RWPE1 (cell line): ENCODE results near the gene SLC2A11.
A peak's percentile ranks its signal among the peaks of the same experiment; 100 is the strongest.

Experiments used
- CTCF ChIA-PET: fragments of 350-600 bp; sonication (Branson Sonifier 250); formaldehyde crosslinking; extraction: SDS; loops from one replicate; lab custom pipeline; 2021; lab: Yijun Ruan, JAX
- POLR2A ChIA-PET: fragments of 400-600 bp; formaldehyde crosslinking; extraction: SDS; loops from one replicate; lab custom pipeline; 2020; ENCODE audit warnings: antibody characterized with exemption; ENCODE audit not compliant: low non-redundant PET; lab: Yijun Ruan, JAX
- DNase-seq: peaks from one replicate; pipeline ENCODE4 v3.0.0; 2012; ENCODE audit warnings: low spot score
- H3K27ac ChIP-seq: fragments of 450-650 bp; 2 replicates; pipeline ENCODE4 v1.5.1; 2017
- CTCF ChIP-seq: fragments of 450-650 bp; conservative IDR thresholded peaks from 2 replicates; pipeline ENCODE4 v1.5.1; 2017; ENCODE audit warnings: low read depth, mild to moderate bottlenecking

SLC2A11 gene

GRCh38 chr22:23820748-23821211, 36.9 kb upstream of the SLC2A11 start:
- no peak for DNase-seq
- ChIA-PET POLR2A (no interaction called here), CTCF (no interaction called here)
- H3K27ac ChIP-seq = peak overlapping the region; percentile 74
- no peak for TF ChIP-seq CTCF

DNA sequence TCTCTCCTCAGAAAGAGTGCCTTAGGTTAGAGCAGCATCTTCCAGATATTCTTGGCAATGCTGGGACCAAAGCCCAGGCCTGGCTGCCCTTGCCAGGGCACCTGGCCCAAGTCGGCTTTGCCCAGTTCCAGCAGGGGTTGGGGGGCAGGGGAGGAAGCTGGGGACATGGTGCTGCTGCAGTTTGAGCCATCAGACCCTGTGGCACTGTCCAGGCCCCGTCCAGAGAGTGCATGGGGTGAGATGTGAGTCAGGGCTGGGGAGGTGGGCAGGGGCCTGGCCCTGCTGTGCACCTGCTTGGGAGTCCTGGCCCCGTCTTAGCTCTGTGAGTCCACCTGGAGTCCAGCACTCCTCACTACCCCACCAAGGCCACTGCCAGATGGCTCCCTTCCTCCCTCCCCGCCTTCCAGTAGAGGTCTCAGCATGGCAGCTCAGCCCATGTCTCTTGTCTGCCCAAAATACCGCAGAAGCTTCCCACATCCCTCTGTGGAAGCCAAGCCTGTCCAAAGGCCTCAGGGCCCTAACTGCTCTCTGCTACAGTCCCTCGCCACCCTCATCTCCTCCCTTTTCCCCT, 35.5 kb upstream of the SLC2A11 start:
- ChIA-PET CTCF (no interaction called here), POLR2A (no interaction called here)
- peak overlapping the region; percentile 74 for H3K27ac ChIP-seq
- no peak for DNase-seq
- no peak for TF ChIP-seq CTCF

DNA sequence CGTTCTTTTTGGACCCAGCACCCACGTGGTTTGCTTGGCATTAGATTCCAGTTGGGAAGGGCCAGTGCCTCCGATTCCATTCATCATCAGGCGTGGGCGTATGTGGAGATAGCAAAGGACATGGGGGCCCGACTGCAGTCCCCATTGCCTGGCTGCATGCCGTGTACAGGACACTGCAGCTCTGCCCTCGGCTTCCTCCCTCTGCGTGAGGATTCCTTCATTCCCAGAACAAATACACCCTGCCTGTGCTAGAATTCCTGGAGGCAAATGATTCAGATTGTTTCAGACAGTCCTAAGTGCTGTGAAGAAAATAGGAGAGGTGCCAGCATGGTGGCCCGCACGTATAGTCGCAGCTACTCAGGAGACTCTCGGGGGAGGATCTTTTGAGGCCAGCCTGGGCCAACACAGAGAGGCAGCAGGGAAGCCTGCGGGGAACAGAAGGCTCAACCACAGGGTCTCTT, 34.3 kb upstream of the SLC2A11 start:
- H3K27ac ChIP-seq = peak overlapping the region; percentile 64
- ChIA-PET POLR2A (no interaction called here), CTCF (interaction anchor here (0.6 kb wide), 1 partner anchor 21 kb away, joined by 9 read pairs; no protein-coding TSS in a partner anchor)
- DNase-seq = no peak
- TF ChIP-seq CTCF = no peak

- DNase-seq = no peak
- ChIA-PET CTCF (no interaction called here), POLR2A (no interaction called here)
- no peak for TF ChIP-seq CTCF
- H3K27ac ChIP-seq = peak overlapping the region; percentile 64
Observed at GRCh38 chr22:23824476-23825245, 33.0 kb upstream of the SLC2A11 start.

- CTCF ChIA-PET = no interaction called here
- H3K27ac ChIP-seq = peak overlapping the region; percentile 64
Observed at GRCh38 chr22:23825246-23825905, 32.3 kb upstream of the SLC2A11 start.

More at GRCh38 chr22:23825246-23825905, 32.3 kb upstream of the SLC2A11 start:
- DNase-seq = no peak
- POLR2A ChIA-PET = no interaction called here
- no peak for TF ChIP-seq CTCF
